CD14-positive monocyte (primary cell): ENCODE data around the gene CARD9. TPM values are rescaled to one million over a fixed set of nuclear protein-coding genes. Genes with fewer than 3 reads are reported as not detected.

ENCODE experiments used
- DNase-seq, 3 donors: peaks; one replicate each; pipeline ENCODE4 v3.0.0-alpha.2; 2011 to 2022
- H2AFZ ChIP-seq: 2 replicates; pipeline ENCODE4 v1.6.0; 2012; ENCODE audit warnings: mild to moderate bottlenecking, low read depth, low read length, inconsistent platforms; ENCODE audit not compliant: insufficient read depth, poor library complexity, severe bottlenecking
- H3K27ac ChIP-seq, 2 donors: 1 replicate in 1 of 2; 2 replicates in 1 of 2; pipeline ENCODE4 v1.5.1; 2012 to 2013; ENCODE audit warnings: low read length in 2 of 2, control low read depth in 1 of 2, inconsistent platforms in 1 of 2, low read depth in 1 of 2, mild to moderate bottlenecking in 1 of 2
- H3K27me3 ChIP-seq, 2 donors: one replicate each; pipeline versions ENCODE4 v1.6.0 to v1.6.1; 2011 to 2013; ENCODE audit warnings: low read length in 2 of 2; ENCODE audit not compliant: control insufficient read depth in 2 of 2, insufficient read depth in 2 of 2
- H3K36me3 ChIP-seq, 2 donors: replicated peaks in 1 of 2; 1 replicate in 1 of 2; 2 replicates in 1 of 2; pipeline versions ENCODE4 v1.5.1 to v1.6.1; 2012 to 2013; ENCODE audit warnings: low read length in 2 of 2, control low read depth in 1 of 2, inconsistent platforms in 1 of 2, mild to moderate bottlenecking in 1 of 2; ENCODE audit not compliant: insufficient read depth in 2 of 2, control insufficient read depth in 1 of 2
- H3K4me1 ChIP-seq, 2 donors: 1 replicate in 1 of 2; 2 replicates in 1 of 2; pipeline versions ENCODE4 v1.5.1 to v1.6.1; 2012 to 2013; ENCODE audit warnings: low read length in 2 of 2, control low read depth in 1 of 2, inconsistent platforms in 1 of 2, mild to moderate bottlenecking in 1 of 2, moderate library complexity in 1 of 2; ENCODE audit not compliant: insufficient read depth in 2 of 2, control insufficient read depth in 1 of 2
- H3K4me2 ChIP-seq: replicated peaks from 2 replicates; pipeline ENCODE3; 2012; ENCODE audit warnings: low read length, moderate library complexity, mild to moderate bottlenecking; ENCODE audit not compliant: poor library complexity, severe bottlenecking; ENCODE audit errors: extremely low read depth
- H3K4me3 ChIP-seq, 3 experiments: fragments of 200-600 bp in 1 of 3; sonication (generic) in 1 of 3; replicated peaks in 1 of 3; 1 replicate in 2 of 3; 2 replicates in 1 of 3; pipeline ENCODE4 v1.5.1; 2011 to 2013; ENCODE audit warnings: low read length in 3 of 3, mild to moderate bottlenecking in 3 of 3, control low read depth in 2 of 3, low read depth in 2 of 3, inconsistent platforms in 1 of 3, moderate library complexity in 1 of 3
- H3K79me2 ChIP-seq: 2 replicates; pipeline ENCODE4 v1.6.0; 2012; ENCODE audit warnings: mild to moderate bottlenecking, control low read depth, inconsistent platforms, low read length, moderate library complexity; ENCODE audit not compliant: insufficient read depth
- H3K9ac ChIP-seq: 2 replicates; pipeline ENCODE4 v1.6.0; 2017; ENCODE audit warnings: low read length, mild to moderate bottlenecking; ENCODE audit not compliant: insufficient read depth, poor library complexity, severe bottlenecking
- H3K9me3 ChIP-seq, 2 donors: replicated peaks in 1 of 2; 1 replicate in 1 of 2; 2 replicates in 1 of 2; pipeline versions ENCODE4 v1.5.1 to v1.6.1; 2012 to 2013; ENCODE audit warnings: low read length in 2 of 2, control low read depth in 1 of 2; ENCODE audit not compliant: control insufficient read depth in 1 of 2, insufficient read depth in 1 of 2
- H4K20me1 ChIP-seq: 2 replicates; pipeline ENCODE4 v1.6.0; 2012; ENCODE audit warnings: mild to moderate bottlenecking, low read length, control low read depth, moderate library complexity; ENCODE audit not compliant: insufficient read depth
- H3K27ac Mint-ChIP-seq, 7 donors: one replicate each; pipeline ENCODE4 v1.8.0; 2020; ENCODE audit warnings: mild to moderate bottlenecking in 7 of 7, mixed read lengths in 7 of 7, moderate library complexity in 6 of 7, inconsistent platforms in 2 of 7
- H3K27me3 Mint-ChIP-seq, 3 donors: one replicate each; pipeline ENCODE4 v1.8.0; 2021 to 2022; ENCODE audit warnings: low read depth in 3 of 3, mild to moderate bottlenecking in 3 of 3, mixed read lengths in 3 of 3, moderate library complexity in 3 of 3, inconsistent platforms in 1 of 3
- H3K36me3 Mint-ChIP-seq, 2 donors: one replicate each; pipeline ENCODE4 v1.8.0; 2020; ENCODE audit warnings: mixed read lengths in 2 of 2, inconsistent platforms in 1 of 2, mild to moderate bottlenecking in 1 of 2
- H3K4me1 Mint-ChIP-seq: one replicate; pipeline ENCODE4 v1.8.0; 2020; ENCODE audit warnings: mild to moderate bottlenecking, mixed read lengths
- H3K4me3 Mint-ChIP-seq, 2 donors: one replicate each; pipeline ENCODE4 v1.8.0; 2020; ENCODE audit warnings: mild to moderate bottlenecking in 2 of 2, mixed read lengths in 2 of 2, moderate library complexity in 1 of 2
- H3K9me3 Mint-ChIP-seq, 7 donors: one replicate each; pipeline ENCODE4 v1.8.0; 2020 to 2022; ENCODE audit warnings: mixed read lengths in 7 of 7, mild to moderate bottlenecking in 6 of 7, moderate library complexity in 6 of 7, inconsistent platforms in 2 of 7
- WGBS: methylation state at CpG from one replicate; pipeline ENCODE4 v1.1.5; 2013; ENCODE audit warnings: missing lambda C conversion rate; ENCODE audit not compliant: insufficient coverage; 5-methylcytosine and 5-hydroxymethylcytosine counted together
- intact Hi-C, 2 donors: fragments of 100-400 bp; cut with micrococcal nuclease; formaldehyde crosslinking; loops; one replicate each; pipeline versions ENCODE4 v1.15.0 to v1.15.1; 2023
- polyA plus RNA-seq, 3 donors: library from polyadenylated mRNA; depleted of rRNA in 1 of 3; unstranded in 2 of 3; stranded (reverse) in 1 of 3; fragments of 300-500 nt in 2 of 3; fragments of >200 nt in 1 of 3; fragmentation: Illumina TruSeq in 2 of 3; gene quantifications; 1 replicate in 2 of 3; 2 replicates in 1 of 3; pipeline ENCODE4 v1.2.3, GENCODE V29; 2012 to 2021
- TF ChIP-seq, protein P1 (sequence below): fragments of 200-600 bp; IDR thresholded peaks from one replicate; pipeline ENCODE4 v1.8.0; 2022; ENCODE audit warnings: antibody characterized with exemption, mild to moderate bottlenecking

The CARD9 gene
- polyA plus RNA-seq, 3 donors: 34.3 to 108 (median 41.4) TPM

DNA sequence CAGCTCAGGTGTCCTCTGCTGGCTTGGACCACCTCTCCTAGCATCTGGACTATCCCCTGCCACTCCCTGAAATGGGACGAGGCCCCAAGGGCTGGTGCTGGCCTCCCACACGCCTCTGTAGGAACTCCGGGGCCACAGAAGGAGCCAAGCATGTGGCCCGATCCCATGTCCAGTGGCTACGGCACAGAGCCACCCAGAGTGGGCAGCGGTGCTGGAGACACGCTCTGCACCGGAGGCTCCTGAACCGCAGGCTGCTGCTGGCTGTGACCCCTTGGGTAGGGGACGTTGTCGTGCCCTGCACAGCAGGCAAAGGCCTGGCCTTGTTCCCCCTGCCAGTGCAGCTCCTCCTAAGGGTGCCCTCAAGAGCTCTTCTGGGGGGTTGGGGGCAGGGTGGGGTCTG, 6.4 kb upstream of the CARD9 start:
- no peak overlapping the region for H3K27ac Mint-ChIP-seq
- no peak overlapping the region for H3K4me3 Mint-ChIP-seq
- Histone ChIP-seq H3K79me2 (no peaks in the 10 kb centered on the region), H3K4me1 (peaks cover 16 to 18% of the 10 kb centered on the region in 2 donors), H2AFZ (no peak overlapping the region), H3K4me2 (no peak overlapping the region), H3K9ac (no peak overlapping the region), H3K36me3 (peaks cover 56 to 69% of the 10 kb centered on the region in 2 donors), H3K9me3 (no peaks in the 10 kb centered on the region), H4K20me1 (no peaks in the 10 kb centered on the region), H3K4me3 (no peak overlapping the region), H3K27ac (no peak overlapping the region), H3K27me3 (no peaks in the 10 kb centered on the region)
- 90% methylated on average over 11 of the region's 11 CpGs for WGBS
- peaks cover 32 to 57% of the 10 kb centered on the region in 2 donors for H3K36me3 Mint-ChIP-seq
- TF ChIP-seq, protein P1, sequence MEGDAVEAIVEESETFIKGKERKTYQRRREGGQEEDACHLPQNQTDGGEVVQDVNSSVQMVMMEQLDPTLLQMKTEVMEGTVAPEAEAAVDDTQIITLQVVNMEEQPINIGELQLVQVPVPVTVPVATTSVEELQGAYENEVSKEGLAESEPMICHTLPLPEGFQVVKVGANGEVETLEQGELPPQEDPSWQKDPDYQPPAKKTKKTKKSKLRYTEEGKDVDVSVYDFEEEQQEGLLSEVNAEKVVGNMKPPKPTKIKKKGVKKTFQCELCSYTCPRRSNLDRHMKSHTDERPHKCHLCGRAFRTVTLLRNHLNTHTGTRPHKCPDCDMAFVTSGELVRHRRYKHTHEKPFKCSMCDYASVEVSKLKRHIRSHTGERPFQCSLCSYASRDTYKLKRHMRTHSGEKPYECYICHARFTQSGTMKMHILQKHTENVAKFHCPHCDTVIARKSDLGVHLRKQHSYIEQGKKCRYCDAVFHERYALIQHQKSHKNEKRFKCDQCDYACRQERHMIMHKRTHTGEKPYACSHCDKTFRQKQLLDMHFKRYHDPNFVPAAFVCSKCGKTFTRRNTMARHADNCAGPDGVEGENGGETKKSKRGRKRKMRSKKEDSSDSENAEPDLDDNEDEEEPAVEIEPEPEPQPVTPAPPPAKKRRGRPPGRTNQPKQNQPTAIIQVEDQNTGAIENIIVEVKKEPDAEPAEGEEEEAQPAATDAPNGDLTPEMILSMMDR: no peak
- no peak for DNase-seq
- no peaks in the 10 kb centered on the region for H3K27me3 Mint-ChIP-seq
- intact Hi-C loops: no loop called here
- H3K9me3 Mint-ChIP-seq: no peaks in the 10 kb centered on the region
- H3K4me1 Mint-ChIP-seq: peaks cover 12% of the 10 kb centered on the region

DNA sequence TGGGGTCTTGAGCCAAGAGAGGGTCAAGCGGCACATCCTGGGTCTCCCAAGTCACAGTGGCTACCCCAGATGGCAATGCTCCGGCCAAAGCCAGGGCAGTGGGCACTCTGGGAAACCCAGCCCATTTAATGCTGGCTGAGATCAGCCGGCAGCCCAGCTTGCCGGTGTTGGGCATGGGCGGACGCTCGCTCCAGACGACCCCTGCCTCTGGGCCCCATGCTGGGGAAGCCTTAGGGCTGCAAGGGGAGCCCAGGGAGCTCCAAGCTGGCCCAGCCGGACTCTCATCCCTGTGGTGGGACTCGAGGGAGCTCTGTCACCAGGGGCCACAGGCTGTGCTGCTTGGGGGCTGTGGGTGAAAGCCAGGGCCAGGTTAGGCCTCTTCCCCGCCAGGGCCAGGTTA, 5.9 kb upstream of the CARD9 start:
- Histone ChIP-seq H3K4me2 (no peak overlapping the region), H3K9ac (no peak overlapping the region), H3K27me3 (no peaks in the 10 kb centered on the region), H3K27ac (no peak overlapping the region), H3K36me3 (peaks cover 54 to 64% of the 10 kb centered on the region in 2 donors), H3K4me1 (peaks cover 16 to 19% of the 10 kb centered on the region in 2 donors), H3K79me2 (no peaks in the 10 kb centered on the region), H3K9me3 (no peaks in the 10 kb centered on the region), H4K20me1 (no peaks in the 10 kb centered on the region), H3K4me3 (no peak overlapping the region), H2AFZ (no peak overlapping the region)
- H3K4me3 Mint-ChIP-seq: no peak overlapping the region
- DNase-seq: no peak
- no peaks in the 10 kb centered on the region for H3K9me3 Mint-ChIP-seq
- intact Hi-C loops: no loop called here
- peaks cover 27 to 54% of the 10 kb centered on the region in 2 donors for H3K36me3 Mint-ChIP-seq
- H3K4me1 Mint-ChIP-seq: peaks cover 12% of the 10 kb centered on the region
- no peak overlapping the region for H3K27ac Mint-ChIP-seq
- TF ChIP-seq, protein P1: no peak
- no peaks in the 10 kb centered on the region for H3K27me3 Mint-ChIP-seq
- 92% methylated on average over 10 of the region's 11 CpGs for WGBS
